Measurements from ENCODE around the gene OCA2.
"Not testable (repeated sequence)": the region's sequence is repeated elsewhere in the genome, so short reads cannot be mapped to it uniquely, and the experiment has no call there.

Gene OCA2

GRCh38 chr15:28122038-28122949 lies 23.2 kb upstream of the OCA2 start:
- Histone ChIP-seq H3K4me1 (ENCODE audit: insufficient read depth, low read length, severe bottlenecking) (no peaks in the 10 kb centered on the region), H3K4me2 (ENCODE audit: low read length) (no peak overlapping the region), H3K27me3 (ENCODE audit: insufficient read depth, low read length) (no peaks in the 10 kb centered on the region), H3K9ac (ENCODE audit: low read length) (no peak overlapping the region), H3K27ac (ENCODE audit: low read depth, low read length, poor library complexity, severe bottlenecking) (no peak overlapping the region), H2AFZ (ENCODE audit: low read length) (no peak overlapping the region), H3K79me2 (ENCODE audit: insufficient read depth, low read length) (no peaks in the 10 kb centered on the region), H3F3A (ENCODE audit: insufficient read depth, low read length) (no peaks in the 10 kb centered on the region), H3K4me3 (ENCODE audit: low read depth, low read length, poor library complexity, severe bottlenecking) (no peak overlapping the region), H3K36me3 (ENCODE audit: insufficient read depth, low read length) (peaks cover 60% of the 10 kb centered on the region), H4K20me1 (ENCODE audit: insufficient read depth, low read length) (no peaks in the 10 kb centered on the region), H3K9me3 (ENCODE audit: low read length) (no peaks in the 10 kb centered on the region), H3K9me2 (ENCODE audit: low read depth, low read length) (no peaks in the 10 kb centered on the region)
- TF ChIP-seq EZH2 (IDR thresholded peaks at IDR 0.05; ENCODE audit: borderline replicate concordance, low read length) (no peak), CTCF (IDR thresholded peaks at IDR 0.05; ENCODE audit: low read length) (no peak)

- H3K9me3 ChIP-seq (ENCODE audit: low read length); H3K4me1 ChIP-seq (ENCODE audit: insufficient read depth, low read length, severe bottlenecking); H3K4me2 ChIP-seq (ENCODE audit: low read length); H3K9me2 ChIP-seq (ENCODE audit: low read depth, low read length); H3F3A ChIP-seq (ENCODE audit: insufficient read depth, low read length); H2AFZ ChIP-seq (ENCODE audit: low read length); H3K27ac ChIP-seq (ENCODE audit: low read depth, low read length, poor library complexity, severe bottlenecking); H3K4me3 ChIP-seq (ENCODE audit: low read depth, low read length, poor library complexity, severe bottlenecking); H4K20me1 ChIP-seq (ENCODE audit: insufficient read depth, low read length); H3K9ac ChIP-seq (ENCODE audit: low read length); H3K79me2 ChIP-seq (ENCODE audit: insufficient read depth, low read length); H3K27me3 ChIP-seq (ENCODE audit: insufficient read depth, low read length): not testable (repeated sequence)
- H3K36me3 ChIP-seq (ENCODE audit: insufficient read depth, low read length): peaks cover 61% of the 10 kb centered on the region
Measured at GRCh38 chr15:28121577-28121976, 22.5 kb upstream of the OCA2 start.

GRCh38 chr15:28120359-28120640 lies 21.2 kb upstream of the OCA2 start:
- Histone ChIP-seq H3K27ac (ENCODE audit: low read depth, low read length, poor library complexity, severe bottlenecking) (no peak overlapping the region), H4K20me1 (ENCODE audit: insufficient read depth, low read length) (no peaks in the 10 kb centered on the region), H3K9me2 (ENCODE audit: low read depth, low read length) (no peaks in the 10 kb centered on the region), H2AFZ (ENCODE audit: low read length) (no peak overlapping the region), H3K4me3 (ENCODE audit: low read depth, low read length, poor library complexity, severe bottlenecking) (no peak overlapping the region), H3K27me3 (ENCODE audit: insufficient read depth, low read length) (no peaks in the 10 kb centered on the region), H3K36me3 (ENCODE audit: insufficient read depth, low read length) (peaks cover 63% of the 10 kb centered on the region), H3K9me3 (ENCODE audit: low read length) (no peaks in the 10 kb centered on the region), H3K79me2 (ENCODE audit: insufficient read depth, low read length) (no peaks in the 10 kb centered on the region), H3K9ac (ENCODE audit: low read length) (no peak overlapping the region), H3F3A (ENCODE audit: insufficient read depth, low read length) (no peaks in the 10 kb centered on the region), H3K4me1 (ENCODE audit: insufficient read depth, low read length, severe bottlenecking) (no peaks in the 10 kb centered on the region), H3K4me2 (ENCODE audit: low read length) (no peak overlapping the region)
- TF ChIP-seq CTCF (IDR thresholded peaks at IDR 0.05; ENCODE audit: low read length): no peak
- TF ChIP-seq EZH2 (IDR thresholded peaks at IDR 0.05; ENCODE audit: borderline replicate concordance, low read length): no peak

- Histone ChIP-seq H3K27me3 (ENCODE audit: insufficient read depth, low read length) (no peaks in the 10 kb centered on the region), H3K36me3 (ENCODE audit: insufficient read depth, low read length) (peaks cover 66% of the 10 kb centered on the region), H3K4me2 (ENCODE audit: low read length) (no peak overlapping the region)
Measured at GRCh38 chr15:28118531-28118930, 19.4 kb upstream of the OCA2 start.

More at GRCh38 chr15:28118531-28118930, 19.4 kb upstream of the OCA2 start:
- Histone ChIP-seq H3K4me1 (ENCODE audit: insufficient read depth, low read length, severe bottlenecking) (no peaks in the 10 kb centered on the region), H3K27ac (ENCODE audit: low read depth, low read length, poor library complexity, severe bottlenecking) (no peak overlapping the region), H3K9ac (ENCODE audit: low read length) (no peak overlapping the region), H3K9me3 (ENCODE audit: low read length) (no peaks in the 10 kb centered on the region), H2AFZ (ENCODE audit: low read length) (no peak overlapping the region), H4K20me1 (ENCODE audit: insufficient read depth, low read length) (no peaks in the 10 kb centered on the region), H3F3A (ENCODE audit: insufficient read depth, low read length) (no peaks in the 10 kb centered on the region), H3K79me2 (ENCODE audit: insufficient read depth, low read length) (no peaks in the 10 kb centered on the region), H3K4me3 (ENCODE audit: low read depth, low read length, poor library complexity, severe bottlenecking) (no peak overlapping the region), H3K9me2 (ENCODE audit: low read depth, low read length) (no peaks in the 10 kb centered on the region)
- TF ChIP-seq CTCF (IDR thresholded peaks at IDR 0.05; ENCODE audit: low read length) (no peak), EZH2 (IDR thresholded peaks at IDR 0.05; ENCODE audit: borderline replicate concordance, low read length) (no peak)
